GM21526 (cell line): Measurements from ENCODE around the gene PTK6.
"Not testable (repeated sequence)": the region's sequence is repeated elsewhere in the genome, so short reads cannot be mapped to it uniquely, and the experiment has no call there.

ENCODE experiments used
- ATAC-seq: cut with Tn5 transposase; IDR thresholded peaks from one replicate; pipeline ENCODE4 v1.9.1; 2021; ENCODE audit warnings: moderate library complexity; ENCODE audit not compliant: unreplicated experiment, low FRiP score

The PTK6 gene

DNA sequence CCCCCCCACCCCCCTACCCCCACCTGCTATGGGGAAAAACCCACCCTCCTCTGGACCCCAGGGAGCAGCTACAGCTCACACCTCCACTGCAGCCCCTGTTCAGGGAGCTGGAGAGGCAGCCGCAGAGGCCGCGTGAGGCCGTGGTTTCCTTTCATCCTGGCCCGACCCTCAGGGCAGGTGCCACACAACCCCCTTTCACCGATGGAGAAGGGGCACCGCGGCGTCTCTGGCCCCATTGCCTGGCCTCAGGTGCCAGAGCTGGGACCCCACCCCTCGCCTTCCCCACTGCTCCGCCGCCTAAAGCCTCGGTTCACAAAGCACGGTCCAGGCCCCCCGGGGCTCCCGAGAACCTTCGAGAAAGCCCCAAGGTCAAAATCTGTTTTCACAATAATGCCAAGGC, 52.9 kb downstream of the PTK6 start:
- ATAC-seq, result no peak

GRCh38 chr20:63483834-63484233, 53.3 kb downstream of the PTK6 start:
- no peak for ATAC-seq

DNA sequence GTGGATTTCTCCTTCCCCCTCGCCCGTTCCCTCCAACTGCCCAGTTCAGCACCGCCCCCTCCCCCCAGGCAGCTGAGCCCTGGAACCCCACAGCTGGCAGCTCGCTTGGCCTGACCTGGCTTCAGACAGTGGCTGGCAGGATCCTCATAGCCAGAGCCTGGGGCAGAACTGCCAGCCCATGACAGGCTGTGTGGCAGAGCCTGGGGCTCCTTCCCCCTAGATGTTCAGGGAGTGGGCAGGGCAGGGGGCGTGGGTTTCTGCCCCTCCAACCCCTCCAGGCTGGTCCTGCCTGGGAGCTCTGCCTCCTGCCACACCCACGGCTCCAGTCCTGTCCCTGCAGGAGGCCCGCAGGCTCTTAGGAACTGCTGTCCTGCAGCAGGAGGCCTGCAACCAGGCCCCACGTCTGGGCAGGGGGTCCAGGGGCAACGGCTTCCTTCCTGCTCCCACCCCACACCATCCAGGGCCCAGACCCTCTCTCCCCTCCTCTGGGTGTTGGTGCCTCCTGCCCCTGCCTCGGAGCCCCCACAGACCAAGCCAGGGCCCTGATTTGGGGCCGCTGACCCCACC, 55.1 kb downstream of the PTK6 start:
- no peak for ATAC-seq

DNA sequence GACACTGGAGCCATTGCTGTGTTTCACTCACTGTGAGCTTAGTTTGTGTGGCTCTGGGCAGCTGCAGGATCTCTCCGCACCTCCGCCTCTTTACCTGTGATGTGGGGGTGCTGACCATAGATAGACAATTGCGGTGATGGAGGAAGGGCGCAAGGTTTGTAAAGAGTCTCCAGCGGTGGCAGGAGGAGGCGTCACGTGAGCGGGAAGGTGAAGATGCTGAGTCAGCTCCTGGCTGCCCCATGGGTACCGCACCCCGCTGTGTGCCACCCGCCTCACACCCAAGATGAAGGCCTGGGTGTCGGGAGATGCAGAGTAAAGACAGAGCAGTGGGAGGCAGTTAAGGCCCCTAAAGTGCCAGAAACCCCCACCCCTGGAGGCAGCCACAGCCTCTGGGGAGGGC, 55.7 kb downstream of the PTK6 start:
- ATAC-seq, result no peak

DNA sequence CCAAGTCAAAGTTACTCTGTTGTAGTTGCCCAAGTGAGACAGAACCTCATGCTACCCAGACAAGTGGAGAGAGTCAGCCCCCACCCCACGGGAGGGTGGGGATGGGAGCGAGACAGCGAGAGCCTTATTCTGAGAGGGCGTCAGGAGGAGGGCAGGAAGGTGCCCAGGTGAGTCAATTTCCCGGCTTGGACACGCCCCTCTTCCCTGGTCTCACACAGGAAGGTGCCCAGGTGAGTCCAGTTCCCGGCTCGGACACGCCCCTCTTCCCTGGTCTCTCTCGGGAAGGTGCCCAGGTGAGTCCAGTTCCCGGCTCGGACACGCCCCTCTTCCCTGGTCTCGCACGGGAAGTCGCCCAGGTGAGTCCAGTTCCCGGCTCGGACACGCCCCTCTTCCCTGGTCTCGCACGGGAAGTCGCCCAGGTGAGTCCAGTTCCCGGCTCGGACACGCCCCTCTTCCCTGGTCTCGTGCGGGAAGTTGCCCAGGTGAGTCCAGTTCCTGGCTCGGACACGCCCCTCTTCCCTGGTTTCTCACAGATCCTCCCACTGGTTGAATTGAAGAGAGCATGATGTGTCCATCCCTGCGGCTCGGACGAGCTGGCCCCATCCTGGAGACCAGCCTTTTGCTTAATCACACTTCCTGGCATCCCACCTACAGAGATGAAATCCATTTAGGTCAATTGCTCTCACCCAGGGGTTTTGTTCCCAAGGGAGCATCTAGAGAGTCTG, 57.3 kb downstream of the PTK6 start:
- not testable (repeated sequence) for ATAC-seq

GRCh38 chr20:63478346-63479302, 58.6 kb downstream of the PTK6 start:
- ATAC-seq, result no peak
